ENCODE measurements around the gene MAP3K1.
"Not testable (repeated sequence)": the region's sequence is repeated elsewhere in the genome, so short reads cannot be mapped to it uniquely, and the experiment has no call there.

Gene MAP3K1

GRCh38 chr5:56819060-56819881 lies 3.9 kb downstream of the MAP3K1 start:
- DNase-seq (ENCODE audit: low spot score): no peak
- no peak for TF ChIP-seq CTCF (IDR thresholded peaks at IDR 0.05; ENCODE audit: borderline replicate concordance, control extremely low read depth, extremely low read depth, insufficient read depth, missing control alignments)
- in situ Hi-C loops (cut with MboI; ENCODE audit: low sequenced_read_pairs, unreplicated experiment): no loop called here

- in situ Hi-C loops (cut with MboI; ENCODE audit: low sequenced_read_pairs, unreplicated experiment): loop anchor here (10.0 kb wide), 1 partner anchor 407 kb away; no protein-coding TSS in a partner anchor
- DNase-seq (ENCODE audit: low spot score): not testable (repeated sequence)
These were observed 6.5 kb downstream of the MAP3K1 start for GRCh38 chr5:56821868-56822267.

- in situ Hi-C loops (cut with MboI; ENCODE audit: low sequenced_read_pairs, unreplicated experiment): loop anchor here (10.0 kb wide), 1 partner anchor 408 kb away; no protein-coding TSS in a partner anchor
- no peak for TF ChIP-seq CTCF (IDR thresholded peaks at IDR 0.05; ENCODE audit: borderline replicate concordance, control extremely low read depth, extremely low read depth, insufficient read depth, missing control alignments)
- no peak for DNase-seq (ENCODE audit: low spot score)
These were observed 7.6 kb downstream of the MAP3K1 start for GRCh38 chr5:56822981-56823380.

GRCh38 chr5:56824019-56824418 lies 8.7 kb downstream of the MAP3K1 start:
- no peak for TF ChIP-seq CTCF (IDR thresholded peaks at IDR 0.05; ENCODE audit: borderline replicate concordance, control extremely low read depth, extremely low read depth, insufficient read depth, missing control alignments)
- DNase-seq (ENCODE audit: low spot score): no peak
- in situ Hi-C loops (cut with MboI; ENCODE audit: low sequenced_read_pairs, unreplicated experiment): loop anchor here (10.0 kb wide), 1 partner anchor 409 kb away; no protein-coding TSS in a partner anchor

- DNase-seq (ENCODE audit: low spot score): no peak
- in situ Hi-C loops (cut with MboI; ENCODE audit: low sequenced_read_pairs, unreplicated experiment): loop anchor here (10.0 kb wide), 1 partner anchor 411 kb away; no protein-coding TSS in a partner anchor
- no peak for TF ChIP-seq CTCF (IDR thresholded peaks at IDR 0.05; ENCODE audit: borderline replicate concordance, control extremely low read depth, extremely low read depth, insufficient read depth, missing control alignments)
These were observed 10.0 kb downstream of the MAP3K1 start for GRCh38 chr5:56825222-56825824.

GRCh38 chr5:56827049-56827448 lies 11.7 kb downstream of the MAP3K1 start:
- no peak for DNase-seq (ENCODE audit: low spot score)
- in situ Hi-C loops (cut with MboI; ENCODE audit: low sequenced_read_pairs, unreplicated experiment): loop anchor here (10.0 kb wide), 1 partner anchor 412 kb away; no protein-coding TSS in a partner anchor
- TF ChIP-seq CTCF (IDR thresholded peaks at IDR 0.05; ENCODE audit: borderline replicate concordance, control extremely low read depth, extremely low read depth, insufficient read depth, missing control alignments): no peak

- TF ChIP-seq CTCF (IDR thresholded peaks at IDR 0.05; ENCODE audit: borderline replicate concordance, control extremely low read depth, extremely low read depth, insufficient read depth, missing control alignments): no peak
- no peak for DNase-seq (ENCODE audit: low spot score)
- in situ Hi-C loops (cut with MboI; ENCODE audit: low sequenced_read_pairs, unreplicated experiment): loop anchor here (10.0 kb wide), 1 partner anchor 413 kb away; no protein-coding TSS in a partner anchor
These were observed 12.6 kb downstream of the MAP3K1 start for GRCh38 chr5:56827924-56828323.

All from GM13976 (cell line).